Measurements from ENCODE around the gene TCHH.

The TCHH gene

DNA sequence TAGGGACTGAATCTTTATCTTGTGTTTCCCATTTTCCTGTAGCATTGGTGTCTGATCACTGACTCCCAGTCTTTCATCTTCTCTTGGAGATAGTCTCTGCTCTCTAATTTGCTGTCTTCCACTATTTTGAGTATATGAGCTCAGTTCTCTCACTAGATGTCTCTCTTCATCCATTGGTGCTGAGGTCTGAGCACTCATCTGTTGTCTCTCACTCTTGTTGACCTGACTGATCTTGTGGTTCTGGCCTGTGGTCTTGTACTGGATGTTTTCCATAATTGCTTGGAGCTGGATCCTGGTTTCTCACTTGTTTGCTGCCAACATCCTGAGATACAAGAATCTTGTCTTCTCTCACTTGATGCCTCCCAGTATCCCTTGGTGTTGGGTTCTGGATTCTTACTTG, 53.3 kb downstream of the TCHH start:
- H3K4me3 Mint-ChIP-seq, result no peak overlapping the region

More for the DNA sequence above, 53.3 kb downstream of the TCHH start:
- DNase-seq, result no peak
- Mint-ChIP-seq H3K36me3 (ENCODE audit: low read depth) (no peaks in the 10 kb centered on the region), H3K9me3 (no peaks in the 10 kb centered on the region), H3K27me3 (peaks cover 25% of the 10 kb centered on the region), H3K4me1 (ENCODE audit: low read depth) (no peaks in the 10 kb centered on the region), H3K27ac (no peak overlapping the region)

Data from activated T-cell treated with anti-CD3 and anti-CD28 coated beads, Interleukin-2, amount 50 U/mL, for 24 hours (primary cell).